ENCODE results near the gene CFAP97D1.
"Not testable (repeated sequence)": the region's sequence is repeated elsewhere in the genome, so short reads cannot be mapped to it uniquely, and the experiment has no call there.

CFAP97D1 gene

DNA sequence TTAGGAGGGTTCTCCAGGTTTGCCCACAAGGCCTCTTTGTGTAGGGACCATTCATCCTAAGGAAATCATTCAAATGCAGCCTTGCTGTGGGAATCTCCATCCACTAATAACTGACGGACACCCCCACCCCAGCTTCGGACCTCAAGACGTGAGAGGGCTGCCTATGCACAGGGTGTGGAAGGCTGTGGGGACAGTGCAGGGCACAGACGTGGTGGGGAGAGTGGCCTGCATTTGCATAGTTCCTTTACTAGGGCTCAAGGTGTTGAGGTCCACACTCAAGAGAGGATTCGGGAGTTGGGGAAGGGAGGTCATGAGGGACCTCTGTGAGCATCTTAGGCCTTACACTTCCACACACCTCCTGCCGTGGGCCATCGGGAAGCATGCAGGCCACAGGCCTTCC, 11.3 kb upstream of the CFAP97D1 start:
- DNase-seq: no peak

DNA sequence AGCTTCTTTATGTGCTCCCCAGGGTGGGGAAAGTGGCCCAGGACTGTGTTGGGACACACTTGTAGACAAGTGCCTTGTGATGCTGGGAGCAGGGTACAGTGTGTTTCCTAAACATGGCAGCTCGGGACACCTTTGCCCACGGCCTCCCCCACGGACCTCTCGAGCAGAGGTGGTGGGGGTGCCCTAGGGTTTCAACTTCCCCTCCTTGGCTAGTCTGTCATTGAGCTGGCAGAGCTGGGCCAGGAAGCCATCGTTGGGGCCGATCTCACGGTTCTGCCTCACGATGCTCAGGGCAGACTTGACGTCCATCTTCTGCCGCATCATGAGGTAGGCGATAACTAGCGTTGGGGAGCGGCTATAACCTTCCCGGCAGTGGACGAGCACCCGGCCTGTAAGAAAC, 10.8 kb upstream of the CFAP97D1 start:
- DNase-seq: no peak

DNA sequence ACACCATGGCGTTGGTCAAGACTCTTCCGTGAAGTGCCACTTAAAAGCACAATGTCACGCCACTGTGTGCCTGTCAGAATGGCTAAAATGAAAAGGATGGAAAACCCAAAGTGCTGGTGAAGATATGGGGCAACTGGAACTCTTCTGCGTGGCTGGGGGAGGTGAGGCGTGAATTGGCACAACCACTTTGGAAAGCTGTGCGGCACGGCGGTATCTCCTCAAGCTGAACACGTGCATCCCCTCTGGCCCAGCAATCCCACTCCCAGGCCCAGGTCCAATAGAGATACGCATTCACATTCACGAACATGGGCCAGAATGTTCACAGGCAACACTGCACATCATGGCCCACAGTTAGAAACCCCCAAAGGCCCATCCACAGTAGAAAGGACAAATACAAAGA, 10.4 kb upstream of the CFAP97D1 start:
- no peak for DNase-seq

DNA sequence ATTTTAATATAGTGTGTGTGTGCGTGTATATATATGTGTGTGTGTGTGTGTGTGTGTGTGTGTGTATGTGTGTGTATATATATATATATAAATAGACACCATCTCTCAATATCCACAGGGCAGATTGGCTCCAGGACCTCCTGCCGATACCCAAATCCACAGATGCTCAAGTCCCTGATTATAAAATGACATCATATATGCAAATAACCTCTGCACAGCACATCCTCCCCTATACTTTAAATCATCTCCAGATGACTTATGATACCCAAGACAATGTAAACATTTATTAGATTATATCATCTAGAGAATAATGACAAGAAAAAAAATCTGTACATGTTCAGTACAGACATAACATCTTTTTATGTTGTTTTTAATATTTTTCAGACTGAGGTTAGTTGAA, 9.3 kb upstream of the CFAP97D1 start:
- no peak for DNase-seq

DNA sequence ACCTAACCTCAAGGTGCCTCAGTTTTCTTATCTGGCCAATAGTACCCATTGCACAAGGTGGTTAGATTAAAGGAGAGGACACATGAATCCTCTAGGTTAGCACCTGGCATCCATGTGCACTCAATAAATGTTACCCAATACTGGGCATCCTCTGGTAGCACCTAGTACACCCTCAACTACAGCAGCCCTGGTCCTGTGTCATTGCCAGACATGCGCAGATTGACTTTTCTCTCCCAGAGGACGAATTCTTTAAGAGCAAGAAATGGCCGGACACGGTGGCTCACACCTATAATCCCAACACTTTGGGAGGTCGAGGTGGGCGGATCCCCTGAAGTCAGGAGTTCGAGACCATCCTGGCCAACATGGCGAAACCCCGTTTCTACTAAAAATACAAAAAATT, 8.8 kb upstream of the CFAP97D1 start:
- no peak for DNase-seq

DNA sequence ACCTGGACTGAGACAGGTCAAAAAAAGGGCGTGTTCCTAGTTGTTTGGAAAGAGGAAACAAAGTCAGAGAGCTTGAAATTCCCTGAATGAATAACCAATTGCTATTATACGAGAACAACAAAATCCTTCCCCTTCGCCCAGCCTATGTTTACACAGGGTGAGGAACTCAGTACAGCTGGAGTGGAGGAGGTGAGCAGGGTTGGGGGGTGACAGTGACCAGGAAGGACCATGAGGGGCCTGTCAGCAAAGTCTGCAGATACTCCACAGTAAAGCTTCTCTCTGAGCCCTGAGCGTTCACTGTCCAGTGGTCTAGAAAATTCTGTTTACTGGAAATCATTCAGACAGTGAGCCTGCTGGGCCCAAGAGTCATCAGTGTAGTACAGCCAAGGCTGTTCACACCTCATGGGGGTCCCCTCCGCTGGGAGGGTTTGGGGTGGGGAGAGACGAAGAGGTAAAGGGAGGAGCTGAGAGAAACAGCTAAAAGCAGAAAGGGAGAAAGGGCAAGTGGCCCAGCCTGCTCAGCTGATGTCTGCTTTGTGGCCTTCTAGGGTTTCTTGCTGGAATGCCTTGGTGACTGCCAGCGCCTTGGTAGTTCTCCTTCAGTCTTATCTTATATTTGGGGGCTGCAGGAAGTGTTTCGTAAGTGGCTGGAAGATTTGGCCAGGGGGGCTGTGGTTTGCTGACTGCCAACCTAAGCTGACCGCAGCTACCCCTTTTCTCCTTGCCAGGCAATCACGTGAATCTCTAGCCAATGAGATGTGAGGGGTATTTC, 7.2 kb upstream of the CFAP97D1 start:
- no peak for DNase-seq

DNA sequence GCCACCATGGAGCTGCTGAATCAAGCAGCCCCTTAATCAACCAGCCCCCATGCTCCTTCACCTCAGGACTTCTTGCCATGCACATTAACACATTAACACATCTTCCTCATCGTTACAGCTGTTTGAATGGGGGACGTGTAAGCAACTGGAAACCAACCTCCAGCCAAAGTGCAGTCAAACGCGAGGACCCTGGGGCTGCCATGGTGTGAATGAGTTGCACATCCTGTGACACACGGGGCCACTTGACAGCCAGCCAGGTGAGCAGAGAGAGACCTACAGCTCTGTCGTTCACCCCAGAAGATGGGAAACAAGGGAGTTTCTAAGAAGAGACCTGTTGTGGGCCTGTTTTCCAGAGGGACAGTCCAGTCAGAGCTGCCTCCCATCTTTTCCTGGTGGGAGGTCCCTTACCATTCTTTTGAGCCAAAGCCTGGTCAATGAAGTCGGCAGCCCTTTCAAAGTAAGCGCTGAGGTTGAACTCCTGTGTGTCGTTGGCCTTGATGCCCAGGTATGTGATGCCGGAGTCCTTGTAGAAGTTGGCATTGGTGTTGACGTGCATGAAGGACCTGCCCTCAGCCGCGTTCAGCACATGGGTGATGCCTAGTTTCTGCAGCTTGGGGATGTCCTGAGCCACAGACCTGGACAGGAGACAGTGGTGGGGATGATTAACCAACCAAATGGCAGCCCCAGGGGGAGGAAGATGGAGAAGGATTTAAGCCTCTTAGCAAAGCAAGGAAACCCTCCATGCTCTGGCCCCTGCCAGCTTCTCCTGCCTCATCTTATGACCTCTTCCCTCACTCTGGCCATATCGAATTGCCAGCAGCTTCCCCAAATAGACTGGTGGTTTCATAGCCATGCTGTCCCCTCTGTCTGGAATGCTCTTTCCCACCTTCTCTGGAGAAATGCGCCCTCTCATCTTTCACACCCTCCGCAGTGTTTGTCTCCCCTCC, 5.7 kb upstream of the CFAP97D1 start:
- DNase-seq: no peak

DNA sequence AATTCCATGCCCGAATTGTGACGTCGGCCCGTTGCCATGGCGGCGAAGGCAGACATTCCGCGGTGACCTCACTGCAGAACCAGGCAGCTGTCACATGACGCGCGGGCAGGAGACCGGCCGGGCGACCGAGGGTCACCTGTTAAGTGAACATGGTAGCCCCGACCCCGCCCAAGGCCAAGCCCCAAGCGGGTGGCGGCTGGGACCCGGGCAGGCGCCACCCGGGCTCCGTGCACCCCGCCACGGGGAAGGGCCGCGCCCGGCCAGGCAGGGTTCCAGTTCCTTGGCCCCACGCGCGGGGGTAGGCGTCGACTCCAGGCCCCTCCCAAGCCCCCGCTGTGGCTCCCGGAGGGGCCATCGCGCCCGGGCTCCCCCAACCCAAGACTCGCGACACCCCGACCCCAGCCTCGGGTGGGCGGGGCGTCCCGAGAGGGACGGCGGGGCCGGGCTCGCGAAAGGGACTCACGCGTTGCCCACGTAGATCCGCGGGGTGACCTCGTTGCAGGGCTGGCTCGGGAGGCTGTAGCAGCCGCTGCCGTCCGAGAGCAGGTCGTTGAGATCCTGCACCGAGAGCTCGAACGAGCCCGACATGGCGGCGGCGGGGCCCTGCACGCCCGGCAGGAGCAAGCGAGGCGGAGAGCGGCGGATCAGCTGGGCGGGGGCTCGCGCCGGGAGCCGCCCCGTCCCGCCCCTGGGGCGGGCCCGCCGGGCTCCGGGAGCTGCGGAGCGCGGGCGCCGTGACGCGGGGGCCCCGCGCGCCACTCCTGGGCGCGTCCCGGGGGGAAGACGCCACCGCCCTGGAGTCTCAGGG, 1.7 kb upstream of the CFAP97D1 start, which contains the start of gene DUSP3:
DUSP3 (minus strand) TSS at position 641 of the 808 bp plus-strand sequence; CDS start at position 588, 53 bp downstream.
- DNase-seq: peak; percentile 66 to 71

DNA sequence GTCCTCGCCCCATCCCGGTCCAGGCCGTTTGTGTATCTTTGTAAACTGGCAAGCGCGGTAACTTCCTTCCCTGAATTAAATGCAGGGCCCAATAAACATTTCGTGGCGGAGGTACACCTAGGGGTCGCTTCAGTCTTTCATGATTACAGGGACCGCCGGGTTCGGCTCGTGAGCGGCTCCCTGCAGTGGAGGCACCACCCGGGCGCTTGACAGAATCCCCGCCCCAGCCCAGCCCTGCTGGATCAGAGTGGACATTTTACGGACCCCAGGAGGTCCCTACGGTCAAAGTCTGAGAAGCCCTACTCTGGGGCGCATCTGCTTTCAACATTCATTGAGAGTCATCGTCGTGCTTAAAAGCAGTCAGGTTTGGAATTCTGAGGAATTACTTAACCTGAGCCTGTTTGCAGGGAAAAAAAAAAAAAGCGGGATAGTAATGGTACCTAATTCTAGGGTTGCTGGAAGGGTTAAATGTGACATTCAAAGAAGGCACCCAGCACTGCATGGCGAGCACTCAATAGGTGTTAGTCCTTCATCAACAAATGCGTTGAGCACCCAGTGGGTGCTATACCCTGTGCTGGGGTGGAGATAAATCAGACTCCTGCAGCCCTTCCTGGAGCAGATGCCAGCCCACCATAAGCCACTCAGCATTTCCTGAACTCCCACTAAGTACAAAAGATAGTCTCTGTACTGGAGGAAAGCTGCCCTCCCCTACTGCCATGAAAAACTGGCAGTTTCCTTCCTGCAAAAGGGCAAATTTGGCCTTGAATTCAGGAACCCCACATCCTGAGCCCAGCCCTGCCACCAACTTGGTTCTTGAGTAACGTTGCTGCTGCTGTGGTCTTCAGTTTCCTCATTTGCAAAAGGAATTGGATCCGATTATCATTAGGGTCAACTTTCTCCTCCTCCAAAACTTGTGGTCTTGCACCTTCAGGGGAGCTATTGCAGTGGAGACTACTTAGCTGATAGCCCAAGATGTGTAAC, 800 bp upstream of the CFAP97D1 start:
- no peak for DNase-seq

DNA sequence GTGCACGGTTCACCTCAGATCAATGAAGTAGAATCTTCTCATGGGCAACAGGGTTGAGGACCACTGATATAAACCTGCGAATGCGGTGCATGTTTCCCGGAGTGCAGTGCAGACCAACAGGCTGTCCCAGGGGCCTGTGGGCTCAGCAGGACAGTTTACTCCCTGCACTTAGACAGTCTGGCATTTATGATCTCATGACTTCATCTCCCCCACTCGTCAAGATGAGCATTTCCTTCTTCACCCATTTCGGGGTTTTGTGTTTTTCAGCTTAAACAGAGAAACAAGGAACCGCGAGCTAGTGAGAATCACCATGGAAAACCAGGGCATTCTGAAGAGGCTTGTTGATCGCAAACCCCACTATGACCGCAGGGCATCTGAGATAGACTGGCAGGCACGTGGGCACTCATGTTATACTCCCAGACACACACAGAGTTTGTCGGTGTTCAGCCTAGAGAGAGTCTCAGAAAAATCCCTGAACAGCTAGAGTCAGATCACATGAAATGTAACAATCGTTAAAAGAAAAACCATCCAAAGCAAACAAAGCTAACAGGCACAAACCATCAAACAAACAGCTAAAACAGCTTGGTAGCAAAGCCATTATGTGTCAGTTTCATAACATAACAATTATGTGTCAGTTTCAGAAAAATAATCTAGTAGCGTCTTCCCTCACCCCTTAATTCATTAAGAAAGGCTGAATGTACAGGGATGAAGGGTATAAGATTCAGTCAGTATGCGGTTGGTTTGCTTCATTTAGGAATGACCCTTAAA, 2.9 kb downstream of the CFAP97D1 start:
- no peak for DNase-seq

DNA sequence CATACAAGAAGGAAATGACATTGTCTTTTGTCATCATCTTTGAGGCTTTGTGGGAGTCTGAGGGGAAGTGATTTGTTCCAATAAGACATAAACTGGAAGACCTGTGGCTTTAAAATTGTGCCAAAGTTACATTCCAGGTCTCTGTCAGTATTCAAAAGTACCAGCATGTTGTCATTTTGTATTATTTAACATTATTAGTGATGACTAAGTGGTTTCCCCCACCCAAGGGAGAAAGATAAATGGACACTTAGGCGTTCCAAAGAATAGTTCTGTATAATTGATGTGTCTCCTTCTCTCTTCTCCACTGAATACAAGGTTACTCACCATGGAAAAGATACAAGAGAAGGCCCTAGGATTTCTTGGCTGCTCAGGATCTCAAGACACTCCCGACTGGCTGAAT, 3.8 kb downstream of the CFAP97D1 start:
- no peak for DNase-seq

DNA sequence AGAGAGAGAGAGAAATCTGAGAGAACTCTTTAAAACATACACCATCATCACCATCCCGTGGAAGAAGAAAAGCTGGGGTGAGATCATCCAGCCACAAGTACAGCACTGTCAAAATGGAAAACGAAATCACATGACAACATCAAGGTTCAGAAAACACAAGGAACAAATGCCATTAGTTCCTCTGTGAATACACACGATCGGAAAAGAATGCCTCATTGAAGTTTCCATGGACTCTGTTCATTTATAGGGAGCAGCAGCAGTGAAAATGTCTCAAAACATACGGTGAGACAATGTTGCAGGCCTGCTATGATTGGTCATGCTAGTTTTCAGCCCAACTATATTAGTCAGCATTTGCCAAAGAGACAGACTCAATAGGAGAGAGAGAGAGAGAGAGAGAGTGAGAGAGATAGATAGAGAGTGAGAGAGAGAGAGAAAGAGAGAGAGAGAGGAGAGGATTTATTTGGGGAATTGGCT, 4.4 kb downstream of the CFAP97D1 start:
- DNase-seq: no peak

DNA sequence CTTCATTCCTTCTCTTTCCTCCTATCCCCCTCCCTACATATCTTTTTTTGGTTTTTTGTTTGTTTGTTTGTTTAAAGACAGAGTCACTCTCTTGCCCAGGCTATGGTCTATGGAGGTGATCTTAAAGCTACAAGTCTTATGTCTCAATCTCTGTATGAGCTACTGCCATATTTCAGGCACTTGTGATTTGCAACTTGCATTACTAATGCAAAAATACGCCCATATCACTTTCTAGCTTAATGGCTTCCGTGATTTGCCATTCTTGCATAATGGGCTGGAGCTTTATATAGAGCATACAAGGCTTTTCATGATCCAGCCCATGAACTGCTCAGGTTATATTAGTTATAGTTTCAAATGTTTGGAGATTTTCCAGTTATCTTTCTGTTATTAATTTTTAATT, 7.5 kb downstream of the CFAP97D1 start:
- no peak for DNase-seq

DNA sequence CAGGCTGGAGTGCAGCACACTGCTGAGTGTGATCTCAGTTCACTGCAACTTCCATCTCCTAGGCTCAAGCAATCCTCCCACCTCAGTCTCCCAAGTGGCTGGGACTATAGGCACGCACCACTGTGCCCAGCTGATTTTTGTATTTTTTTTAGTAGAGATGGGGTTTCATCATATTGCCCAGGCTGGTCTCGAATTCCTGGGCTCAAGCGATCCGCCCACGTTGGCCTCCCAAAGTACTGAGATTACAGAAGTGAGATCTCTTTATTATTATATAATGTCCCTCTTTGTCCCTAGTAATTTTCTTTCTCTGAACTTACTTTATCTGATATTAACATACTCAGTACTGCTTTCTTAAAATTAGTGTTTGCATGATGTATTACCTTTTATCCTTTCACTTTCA, 8.3 kb downstream of the CFAP97D1 start:
- DNase-seq: no peak

DNA sequence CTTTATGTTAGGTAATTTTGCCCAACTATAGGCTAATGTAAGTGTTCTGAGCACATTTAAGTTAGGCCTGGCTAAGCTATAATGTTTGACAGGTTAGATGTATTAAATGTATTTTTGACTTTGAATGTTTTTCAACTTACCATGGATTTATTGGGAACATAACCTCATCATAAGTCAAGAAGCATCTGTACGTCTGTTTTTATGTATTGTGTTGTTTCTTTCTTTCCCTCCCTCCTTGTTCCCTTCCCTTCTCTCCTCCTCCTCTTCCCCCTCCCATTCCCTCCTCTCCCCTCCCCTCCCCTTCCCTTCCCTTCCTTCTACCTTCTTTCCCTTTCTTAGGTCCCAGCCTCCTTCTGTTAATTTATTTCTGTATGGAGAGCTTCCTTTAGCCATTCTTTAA, 9.2 kb downstream of the CFAP97D1 start:
- DNase-seq: no peak

DNA sequence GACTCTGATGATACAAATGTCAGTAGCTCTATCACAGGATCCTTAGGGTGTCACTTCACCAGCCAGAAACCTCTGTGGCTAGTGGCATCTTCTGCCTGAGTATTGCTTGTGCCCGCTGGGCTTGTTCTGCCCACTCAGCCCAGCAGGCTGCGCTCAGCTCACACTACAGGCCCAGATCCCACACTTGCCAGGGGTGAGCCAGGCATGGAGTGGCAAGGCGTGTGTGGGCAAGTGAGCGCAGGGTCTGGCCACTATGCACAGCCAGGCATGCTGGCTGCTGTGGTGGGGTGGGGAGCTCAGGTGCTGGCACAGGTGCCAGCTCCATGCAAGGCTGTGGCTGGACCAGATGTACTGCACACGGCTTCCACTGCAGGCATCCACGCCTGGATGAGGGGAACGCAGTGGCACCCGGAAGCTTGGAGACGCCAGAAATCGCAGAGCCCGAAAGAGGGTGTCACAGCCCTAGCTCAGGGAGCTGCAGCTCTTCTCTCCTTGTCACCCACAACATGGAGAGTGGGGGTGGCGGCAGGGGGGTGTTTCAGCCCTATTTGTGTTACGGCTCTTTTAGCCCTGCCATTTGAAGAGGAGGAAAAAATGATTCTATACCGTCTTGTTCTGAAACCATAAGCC, 10.2 kb downstream of the CFAP97D1 start:
- DNase-seq: no peak

DNA sequence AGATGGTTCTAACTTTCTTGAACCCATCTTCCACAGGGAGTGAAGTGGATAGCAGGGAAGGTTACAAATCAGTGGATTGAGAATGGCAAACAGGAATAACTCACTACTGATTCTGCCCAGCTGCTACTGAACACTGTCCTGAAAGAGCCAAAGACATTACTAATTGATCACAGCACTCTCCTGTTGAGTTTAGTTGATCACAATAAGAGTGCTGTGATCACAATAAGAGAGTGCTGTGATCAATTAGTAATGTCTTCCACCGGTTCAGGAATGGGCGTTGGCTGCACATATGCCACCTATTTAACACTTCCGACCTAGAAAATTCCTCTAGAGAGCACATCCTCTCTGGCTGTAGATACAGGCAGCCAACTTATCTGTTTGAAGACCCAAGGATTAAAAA, 11.4 kb downstream of the CFAP97D1 start:
- no peak for DNase-seq

DNA sequence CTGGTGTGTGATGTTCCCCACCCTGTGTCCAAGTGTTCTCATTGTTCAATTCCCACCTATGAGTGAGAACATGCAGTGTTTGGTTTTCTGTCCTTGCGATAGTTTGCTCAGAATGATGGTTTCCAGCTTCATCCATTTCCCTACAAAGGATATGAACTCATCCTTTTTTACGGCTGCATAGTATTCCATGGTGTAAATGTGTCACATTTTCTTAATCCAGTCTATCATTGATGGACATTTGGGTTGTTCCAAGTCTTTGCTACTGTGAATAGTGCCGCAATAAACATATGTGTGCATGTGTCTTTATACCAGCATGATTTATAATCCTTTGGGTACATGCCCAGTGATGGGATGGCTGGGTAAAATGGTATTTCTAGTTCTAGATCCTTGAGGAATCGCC, 12.4 kb downstream of the CFAP97D1 start:
- DNase-seq: not testable (repeated sequence)

DNA sequence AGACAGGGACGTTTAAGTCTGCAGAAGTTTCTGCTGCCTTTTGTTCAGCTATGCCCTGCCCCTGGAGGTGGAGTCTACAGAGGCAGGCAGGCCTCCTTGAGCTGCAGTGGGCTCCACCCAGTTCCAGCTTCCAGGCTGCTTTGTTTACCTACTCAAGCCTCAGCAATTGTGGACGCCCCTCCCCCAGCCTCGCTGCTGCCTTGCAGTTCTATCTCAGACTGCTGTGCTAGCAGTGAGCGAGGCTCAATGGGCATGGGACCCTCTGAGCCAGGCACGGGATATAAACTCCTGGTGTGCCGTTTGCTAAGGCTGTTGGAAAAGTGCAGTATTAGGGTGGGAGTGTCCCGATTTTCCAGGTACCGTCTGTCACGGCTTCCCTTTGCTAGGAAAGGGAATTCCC, 17.8 kb downstream of the CFAP97D1 start:
- DNase-seq: not testable (repeated sequence)

DNA sequence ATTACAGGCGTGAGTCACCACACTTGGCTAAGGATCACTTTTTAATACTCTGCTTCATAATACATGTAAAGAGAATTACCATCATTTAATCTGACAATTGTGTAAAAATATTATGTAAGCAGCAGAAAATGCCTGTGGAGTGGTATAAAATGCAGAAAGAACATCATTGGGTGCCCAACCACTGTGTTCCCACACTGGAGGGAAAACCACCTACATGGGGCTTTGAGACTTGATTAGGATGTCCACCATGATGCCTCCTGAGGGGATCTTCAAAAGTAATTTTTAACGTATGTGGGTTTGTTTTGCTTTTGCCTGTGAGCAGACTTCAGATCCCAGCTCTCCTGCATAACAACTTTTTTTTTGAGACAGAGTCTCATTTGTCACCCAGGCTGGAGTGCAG, 18.8 kb downstream of the CFAP97D1 start:
- DNase-seq: no peak

Measured in stimulated activated CD4-positive, alpha-beta T cell treated with anti-CD3 and anti-CD28 coated beads, Interleukin-4, amount 100 ng/mL, for 4 hours (primary cell).